Mucosa of descending colon (tissue), 3 donors: Measurements from ENCODE around the gene CYP46A1. TPM values are rescaled to one million over a fixed set of nuclear protein-coding genes. Genes with fewer than 3 reads are reported as not detected.

Source experiments
- ATAC-seq: fragments of 200-7000 bp; cut with Tn5 transposase; one replicate; pipeline ENCODE4 v1.9.1; 2020; ENCODE audit warnings: mild to moderate bottlenecking, moderate library complexity
- DNase-seq, 3 donors: peaks; one replicate each; pipeline ENCODE4 v3.0.0-alpha.2; 2020
- H3K36me3 ChIP-seq: fragments of 200-600 bp; one replicate; pipeline ENCODE4 v1.8.0; 2021; ENCODE audit warnings: low read depth, mild to moderate bottlenecking
- H3K4me1 ChIP-seq: fragments of 200-600 bp; one replicate; pipeline ENCODE4 v1.8.0; 2021; ENCODE audit warnings: low read depth, mild to moderate bottlenecking
- H3K4me3 ChIP-seq: fragments of 200-600 bp; one replicate; pipeline ENCODE4 v1.8.0; 2021; ENCODE audit warnings: mild to moderate bottlenecking
- H3K9me3 ChIP-seq: fragments of 200-600 bp; one replicate; pipeline ENCODE4 v1.8.0; 2021; ENCODE audit warnings: mild to moderate bottlenecking
- CTCF ChIP-seq: fragments of 200-600 bp; IDR thresholded peaks from one replicate; pipeline ENCODE4 v1.8.0; 2022; ENCODE audit warnings: antibody characterized with exemption, mild to moderate bottlenecking
- intact Hi-C, 2 donors: fragments of 100-400 bp; cut with DNase I in 1 of 2; cut with micrococcal nuclease in 1 of 2; formaldehyde crosslinking; loops; one replicate each; pipeline versions ENCODE4 v1.11.0 to v1.11.1; 2022; cut with DNase I, micrococcal nuclease
- total RNA-seq, 3 donors: library from RNA; stranded (reverse); fragmentation: NEBNext Ultra II Directional in 2 of 3; extraction: Animal tissue kit (Norgen Biotek cat#: 25700) in 2 of 3; gene quantifications; one replicate each; pipeline versions ENCODE4 v1.2.1 to v1.2.4, GENCODE V29; 2021 to 2023
- donor health status: DM: no; HTN: no; CAD: no; lungs with moderate emphysema.
- donor health status: DM: no; HTN: no; CAD: no.
- donor health status: DM: no; HTN: yes; CAD: no.

The CYP46A1 gene
- total RNA-seq, 3 donors from 2014 or later = 0.14 to 1.0 (median 0.22) TPM

DNA sequence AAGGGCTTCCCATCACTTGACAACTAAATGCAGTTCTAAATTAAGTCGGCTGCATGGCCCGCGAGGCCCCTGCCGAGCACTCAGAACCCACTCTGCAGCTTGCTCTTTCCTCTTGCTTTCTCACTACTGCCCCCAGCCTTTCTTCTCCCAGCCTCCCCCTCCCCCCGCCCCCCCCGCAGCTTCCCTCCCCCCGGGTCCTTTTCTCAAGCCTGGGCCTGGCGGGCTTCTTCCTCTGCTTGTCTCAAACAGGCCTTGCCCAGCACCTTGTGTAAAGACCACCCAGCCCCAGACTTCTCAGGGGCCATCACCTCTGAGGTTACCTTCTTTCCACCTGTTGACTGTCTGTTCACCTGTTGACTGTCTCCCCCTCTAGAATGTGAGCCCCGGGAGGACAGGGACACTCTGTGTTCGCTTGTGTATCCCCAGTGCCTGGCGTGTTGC lies 1.1 kb downstream of the CYP46A1 start:
- intact Hi-C loops = no loop called here
- Histone ChIP-seq H3K4me1 (peaks cover 14% of the 10 kb centered on the region), H3K4me3 (no peak overlapping the region), H3K36me3 (no peaks in the 10 kb centered on the region), H3K9me3 (no peaks in the 10 kb centered on the region)
- no peak for TF ChIP-seq CTCF
- ATAC-seq (no peak), DNase-seq (no peak)

- Histone ChIP-seq H3K9me3 (no peaks in the 10 kb centered on the region), H3K36me3 (no peaks in the 10 kb centered on the region), H3K4me1 (peaks cover 14% of the 10 kb centered on the region), H3K4me3 (no peak overlapping the region)
- intact Hi-C loops = no loop called here
- DNase-seq (no peak), ATAC-seq (no peak)
- no peak for TF ChIP-seq CTCF
These were observed 1.5 kb downstream of the CYP46A1 start for GRCh38 chr14:99685596-99685995.

GRCh38 chr14:99686557-99687283 lies 2.6 kb downstream of the CYP46A1 start:
- Histone ChIP-seq H3K36me3 (no peaks in the 10 kb centered on the region), H3K4me1 (peaks cover 14% of the 10 kb centered on the region), H3K4me3 (no peak overlapping the region), H3K9me3 (no peaks in the 10 kb centered on the region)
- ATAC-seq = no peak
- TF ChIP-seq CTCF = no peak
- DNase-seq = no peak
- intact Hi-C loops = no loop called here

- DNase-seq (peak in 1 of 3 donors; percentile 47), ATAC-seq (no peak)
- H3K4me1 ChIP-seq = peaks cover 14% of the 10 kb centered on the region
- peak; percentile 53 for TF ChIP-seq CTCF
- no peaks in the 10 kb centered on the region for H3K9me3 ChIP-seq
- H3K4me3 ChIP-seq = no peak overlapping the region
- no peaks in the 10 kb centered on the region for H3K36me3 ChIP-seq
- intact Hi-C loops = no loop called here
These were observed 3.4 kb downstream of the CYP46A1 start for GRCh38 chr14:99687284-99688209.

DNA sequence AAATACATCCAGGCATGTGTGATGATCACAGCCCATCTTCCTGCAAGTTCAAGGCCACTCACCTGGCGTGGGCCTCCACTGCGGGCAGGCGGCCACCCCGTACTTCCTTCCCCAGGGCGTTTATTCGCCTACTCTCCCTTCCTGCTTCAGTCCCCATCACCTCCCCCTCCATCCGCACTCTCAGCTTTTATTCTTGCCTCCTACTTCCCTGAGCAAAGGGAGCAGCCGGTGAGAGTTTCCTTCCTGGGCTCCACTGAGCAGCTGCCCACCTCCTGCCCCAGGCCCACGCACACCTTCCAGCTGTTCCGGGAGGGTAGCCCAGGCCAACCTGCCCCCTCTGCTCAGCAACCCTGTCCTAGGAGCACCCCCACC lies 4.1 kb downstream of the CYP46A1 start:
- intact Hi-C loops = no loop called here
- Histone ChIP-seq H3K4me1 (peaks cover 8% of the 10 kb centered on the region), H3K9me3 (no peaks in the 10 kb centered on the region), H3K36me3 (no peaks in the 10 kb centered on the region), H3K4me3 (no peak overlapping the region)
- DNase-seq (no peak), ATAC-seq (no peak)
- TF ChIP-seq CTCF = no peak
